Activated naive CD8-positive, alpha-beta T cell treated with anti-CD3 and anti-CD28 coated beads, Interleukin-2, amount 50 U/mL, for 24 hours (primary cell): Measurements from ENCODE around the gene DMAC2.
A peak's percentile ranks its signal among the peaks of the same experiment; 100 is the strongest.
"Not testable (repeated sequence)": the region's sequence is repeated elsewhere in the genome, so short reads cannot be mapped to it uniquely, and the experiment has no call there.

ENCODE experiments used
- ATAC-seq: fragments of 150-1000 bp; cut with Tn5 transposase; one replicate; pipeline ENCODE4 v1.10.0; 2021
- DNase-seq: peaks from one replicate; pipeline ENCODE4 v3.0.0; 2021
- H3K27ac Mint-ChIP-seq: one replicate; pipeline ENCODE4 v1.8.0; 2021; ENCODE audit warnings: mild to moderate bottlenecking, mixed read lengths
- H3K27me3 Mint-ChIP-seq: one replicate; pipeline ENCODE4 v1.8.0; 2021; ENCODE audit warnings: mixed read lengths
- H3K36me3 Mint-ChIP-seq: one replicate; pipeline ENCODE4 v1.8.0; 2021; ENCODE audit warnings: low read depth, mixed read lengths
- H3K4me1 Mint-ChIP-seq: one replicate; pipeline ENCODE4 v1.8.0; 2021; ENCODE audit warnings: mixed read lengths
- H3K4me3 Mint-ChIP-seq: one replicate; pipeline ENCODE4 v1.8.0; 2021; ENCODE audit warnings: mild to moderate bottlenecking, moderate library complexity, mixed read lengths
- H3K9me3 Mint-ChIP-seq: one replicate; pipeline ENCODE4 v1.8.0; 2021; ENCODE audit warnings: mixed read lengths

Gene DMAC2

DNA sequence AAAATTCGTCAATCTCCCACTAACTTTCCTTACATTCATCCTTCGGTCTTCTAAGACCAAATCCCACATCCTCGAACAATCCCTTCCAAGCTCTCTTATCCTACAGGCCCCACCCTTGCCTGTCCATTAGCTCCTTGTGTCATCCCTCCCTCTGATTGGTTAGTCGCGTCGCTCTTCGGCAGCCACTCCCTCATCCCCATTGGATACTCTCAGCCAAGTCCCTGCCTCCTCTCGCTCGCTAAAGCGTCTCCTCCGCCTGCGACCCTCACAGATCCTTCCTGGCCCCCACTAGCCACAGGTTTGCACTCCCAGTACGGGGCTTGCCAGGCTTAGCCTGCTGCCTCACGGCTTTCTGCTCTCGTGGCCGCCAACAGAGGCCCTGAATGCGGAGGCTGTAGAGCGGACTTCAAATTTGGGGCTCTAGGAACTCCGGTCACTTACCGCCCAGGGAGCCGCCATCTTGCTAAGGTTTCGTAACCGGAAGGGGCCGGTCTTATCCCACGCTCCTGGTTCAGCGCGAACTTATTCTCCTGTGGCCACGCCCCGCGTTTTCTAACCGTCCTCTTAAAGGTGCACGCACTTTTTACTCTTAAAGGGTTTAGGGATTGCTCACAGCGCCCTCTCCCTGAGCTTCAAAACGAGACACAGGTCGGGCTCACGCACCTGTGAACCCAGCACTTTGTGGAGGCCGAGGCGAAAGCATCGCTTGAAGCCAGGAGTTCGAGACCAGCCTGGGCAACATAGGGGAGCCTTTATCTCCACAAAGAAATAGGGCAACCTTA, at the start of gene DMAC2:
Gene DMAC2 (minus strand): TSS at position 472 of the 782 bp plus-strand sequence. CDS start 13 bp downstream, at position 459.
- peaks cover 14% of the 10 kb centered on the region for H3K4me1 Mint-ChIP-seq
- H3K27me3 Mint-ChIP-seq: no peaks in the 10 kb centered on the region
- no peak within 1 kb of the TSS for H3K4me3 Mint-ChIP-seq
- H3K27ac Mint-ChIP-seq: peak within 1 kb of the TSS; percentile 58
- peaks cover 8% of the 10 kb centered on the region for H3K36me3 Mint-ChIP-seq
- no peaks in the 10 kb centered on the region for H3K9me3 Mint-ChIP-seq
- DNase-seq (peak; percentile 95), ATAC-seq (peak; percentile 96)

DNA sequence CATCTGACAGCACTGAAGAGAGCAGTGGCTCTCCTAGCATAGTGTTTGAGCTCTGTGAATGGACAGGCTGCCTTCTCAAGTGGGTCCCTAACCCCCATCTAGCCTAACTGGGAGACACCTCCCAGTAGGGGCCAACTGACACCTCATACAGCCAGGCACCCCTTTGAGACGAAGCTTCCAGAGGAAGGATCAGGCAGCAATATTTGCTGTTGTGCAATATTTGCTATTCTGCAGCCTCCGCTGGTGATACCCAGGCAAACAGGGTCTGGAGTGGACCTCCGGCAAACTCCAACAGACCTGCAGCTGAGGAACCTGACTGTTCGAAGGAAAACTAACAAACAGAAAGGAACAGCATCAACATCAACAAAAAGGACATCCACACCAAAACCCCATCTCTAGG, 47.2 kb upstream of the DMAC2 start:
- H3K27me3 Mint-ChIP-seq: peaks cover 42% of the 10 kb centered on the region
- not testable (repeated sequence) for H3K4me3 Mint-ChIP-seq, H3K4me1 Mint-ChIP-seq, ATAC-seq, H3K36me3 Mint-ChIP-seq, H3K9me3 Mint-ChIP-seq, DNase-seq, H3K27ac Mint-ChIP-seq

DNA sequence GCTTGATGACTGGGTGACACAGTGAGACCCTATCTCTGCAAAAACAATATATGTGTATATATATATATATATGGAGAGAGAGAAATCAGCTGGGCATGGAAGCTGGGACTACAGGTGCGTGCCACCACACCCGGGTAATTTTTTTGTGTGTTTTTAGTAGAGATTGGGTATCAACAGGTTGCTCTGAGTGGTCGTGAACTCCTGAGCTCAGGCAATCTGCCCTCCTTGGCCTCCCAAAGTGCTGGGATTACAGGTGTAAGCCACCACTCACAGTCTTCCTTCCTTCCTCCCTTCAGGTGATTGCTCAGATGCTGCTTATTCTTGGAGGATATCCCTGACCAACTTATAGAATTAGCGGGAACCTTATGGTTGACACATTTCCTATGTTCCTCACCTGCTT, 45.1 kb upstream of the DMAC2 start:
- DNase-seq: no peak
- H3K4me1 Mint-ChIP-seq: no peaks in the 10 kb centered on the region
- peaks cover 9% of the 10 kb centered on the region for H3K9me3 Mint-ChIP-seq
- H3K4me3 Mint-ChIP-seq: no peak overlapping the region
- H3K27me3 Mint-ChIP-seq: peaks cover 46% of the 10 kb centered on the region
- no peak overlapping the region for H3K27ac Mint-ChIP-seq
- ATAC-seq: no peak
- peaks cover 3% of the 10 kb centered on the region for H3K36me3 Mint-ChIP-seq

DNA sequence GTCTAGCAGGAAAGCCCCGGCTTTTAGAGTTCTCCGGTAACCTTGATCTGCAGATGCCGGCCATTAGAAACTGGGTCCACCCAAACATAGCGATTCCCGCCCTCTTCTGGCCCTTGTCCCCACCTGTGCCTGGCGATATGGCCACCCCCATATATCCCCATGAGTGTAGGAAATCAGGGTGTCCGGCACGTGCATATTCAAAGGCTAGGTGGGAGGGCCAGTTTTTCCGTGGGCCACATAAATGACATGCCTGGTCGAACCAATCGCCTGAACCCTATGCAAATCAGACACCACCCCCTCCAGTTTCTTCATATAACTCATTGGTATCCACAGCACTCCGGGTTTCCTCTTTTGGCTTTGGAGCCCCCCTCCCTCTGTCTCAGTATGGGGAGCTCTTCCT, 40.6 kb upstream of the DMAC2 start:
- Mint-ChIP-seq H3K4me3 (no peak overlapping the region), H3K9me3 (no peaks in the 10 kb centered on the region), H3K27me3 (peaks cover 25% of the 10 kb centered on the region), H3K4me1 (peaks cover 3% of the 10 kb centered on the region), H3K27ac (no peak overlapping the region), H3K36me3 (no peaks in the 10 kb centered on the region)
- ATAC-seq: no peak
- DNase-seq: no peak

DNA sequence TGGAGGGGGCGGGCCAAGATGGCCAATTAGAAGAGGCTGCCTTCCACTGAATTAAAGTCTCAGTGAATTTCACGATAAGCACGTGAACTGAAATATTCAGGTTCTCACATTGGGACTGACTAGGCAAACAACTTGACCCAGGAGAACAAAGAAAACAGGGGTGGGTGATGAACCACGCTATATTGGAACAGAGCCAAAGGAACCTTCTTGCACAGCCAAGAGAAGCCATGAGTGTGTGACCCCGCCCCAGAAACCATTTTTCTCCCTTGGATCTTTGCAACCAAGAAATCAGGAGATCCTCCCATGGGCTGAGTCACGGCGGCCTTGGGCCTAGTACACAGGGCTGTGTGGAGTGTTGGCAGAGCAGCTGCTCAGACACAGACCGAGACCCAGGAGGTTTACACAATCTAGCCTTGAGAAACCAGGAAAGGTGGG, 40.1 kb upstream of the DMAC2 start:
- no peaks in the 10 kb centered on the region for H3K9me3 Mint-ChIP-seq
- H3K4me1 Mint-ChIP-seq: peaks cover 3% of the 10 kb centered on the region
- no peak for ATAC-seq
- no peak for DNase-seq
- no peaks in the 10 kb centered on the region for H3K36me3 Mint-ChIP-seq
- no peak overlapping the region for H3K27ac Mint-ChIP-seq
- no peak overlapping the region for H3K4me3 Mint-ChIP-seq
- peaks cover 20% of the 10 kb centered on the region for H3K27me3 Mint-ChIP-seq

DNA sequence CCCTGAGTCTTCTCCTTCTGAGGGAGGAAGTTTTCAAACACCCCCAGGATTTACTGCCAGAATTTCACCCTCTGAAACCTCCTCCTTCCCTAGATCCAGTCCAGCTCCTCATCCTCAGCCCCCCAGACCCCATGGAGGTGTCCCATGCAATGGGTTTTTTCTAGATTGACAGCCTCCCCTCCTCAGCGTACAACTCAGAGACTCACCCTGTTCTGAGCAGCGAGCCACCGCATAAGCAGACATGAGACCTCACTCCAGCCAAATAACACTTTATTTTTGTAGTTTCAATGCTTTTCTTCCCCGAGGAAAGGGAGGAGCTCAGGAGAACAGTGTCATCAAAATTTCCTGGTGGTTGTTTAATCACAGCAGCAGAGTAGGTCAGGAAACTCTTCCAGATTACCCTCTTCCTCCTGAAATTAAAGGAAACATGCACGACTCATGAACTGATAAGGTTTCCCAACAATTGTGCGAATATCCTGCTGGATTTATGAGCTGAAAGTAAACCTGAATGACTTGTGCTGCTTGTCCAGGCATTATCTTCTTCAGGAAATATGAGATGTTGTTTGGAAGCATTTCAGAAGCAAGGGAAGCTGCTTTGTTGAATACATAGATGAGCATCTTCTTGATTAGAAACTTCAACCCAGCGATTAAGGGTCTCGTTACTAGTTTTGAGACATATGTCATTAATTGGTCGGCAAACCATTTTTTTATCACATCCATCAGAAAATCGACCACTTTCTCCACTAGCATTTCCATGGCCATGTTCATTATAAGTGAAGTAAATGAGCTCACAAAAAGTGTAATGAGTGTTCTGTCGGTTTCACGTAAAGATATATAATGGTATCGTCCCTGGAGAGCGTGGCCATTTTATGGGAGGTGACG, 39.4 kb upstream of the DMAC2 start:
- H3K9me3 Mint-ChIP-seq: no peaks in the 10 kb centered on the region
- peaks cover 3% of the 10 kb centered on the region for H3K4me1 Mint-ChIP-seq
- ATAC-seq (no peak), DNase-seq (no peak)
- no peaks in the 10 kb centered on the region for H3K36me3 Mint-ChIP-seq
- H3K4me3 Mint-ChIP-seq: no peak overlapping the region
- no peak overlapping the region for H3K27ac Mint-ChIP-seq
- peaks cover 17% of the 10 kb centered on the region for H3K27me3 Mint-ChIP-seq

DNA sequence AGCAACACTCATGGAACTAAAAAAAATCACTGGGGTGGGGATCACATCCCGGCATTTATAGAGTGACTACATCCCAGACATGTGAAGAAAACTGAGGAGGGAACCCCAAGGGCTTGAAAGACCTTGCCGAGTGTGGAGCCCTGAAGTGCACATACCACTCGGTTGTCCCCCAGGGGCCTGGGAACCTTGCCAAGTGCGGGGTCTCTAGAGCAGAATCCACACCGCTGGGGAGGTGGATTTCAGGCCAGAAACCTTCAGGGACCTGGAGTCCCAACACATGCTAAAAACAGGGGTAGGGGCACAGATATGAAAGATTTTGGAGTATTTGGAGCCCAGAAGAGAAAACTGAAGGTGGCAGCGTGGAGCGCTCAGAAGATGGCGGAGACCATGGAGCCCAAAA, 38.5 kb upstream of the DMAC2 start:
- no peak for DNase-seq
- Mint-ChIP-seq H3K4me3 (no peak overlapping the region), H3K36me3 (no peaks in the 10 kb centered on the region), H3K27me3 (peaks cover 24% of the 10 kb centered on the region), H3K9me3 (no peaks in the 10 kb centered on the region), H3K4me1 (peaks cover 3% of the 10 kb centered on the region), H3K27ac (no peak overlapping the region)
- no peak for ATAC-seq

DNA sequence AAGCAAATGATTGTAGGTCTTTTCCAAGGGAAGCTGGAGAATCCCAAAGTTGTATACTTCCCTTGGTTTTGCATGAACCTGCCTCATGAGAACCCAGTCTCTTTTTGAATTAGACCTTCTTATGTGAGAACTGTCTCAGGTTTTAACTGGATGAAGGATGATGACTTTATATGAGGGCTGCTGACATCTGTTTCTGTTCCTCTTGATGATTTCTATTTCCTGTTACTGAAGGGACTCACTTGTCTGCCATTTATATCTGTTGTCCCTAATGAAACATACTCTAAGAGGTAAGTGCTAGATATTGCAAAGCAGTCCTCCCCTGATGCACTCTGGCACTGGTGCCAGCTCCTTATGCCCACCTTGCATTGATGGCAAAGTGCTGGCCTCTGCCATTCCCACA, 36.9 kb upstream of the DMAC2 start:
- Mint-ChIP-seq H3K4me3 (no peak overlapping the region), H3K4me1 (peaks cover 3% of the 10 kb centered on the region), H3K27me3 (peaks cover 24% of the 10 kb centered on the region), H3K36me3 (no peaks in the 10 kb centered on the region), H3K9me3 (no peaks in the 10 kb centered on the region), H3K27ac (no peak overlapping the region)
- DNase-seq: no peak
- no peak for ATAC-seq

DNA sequence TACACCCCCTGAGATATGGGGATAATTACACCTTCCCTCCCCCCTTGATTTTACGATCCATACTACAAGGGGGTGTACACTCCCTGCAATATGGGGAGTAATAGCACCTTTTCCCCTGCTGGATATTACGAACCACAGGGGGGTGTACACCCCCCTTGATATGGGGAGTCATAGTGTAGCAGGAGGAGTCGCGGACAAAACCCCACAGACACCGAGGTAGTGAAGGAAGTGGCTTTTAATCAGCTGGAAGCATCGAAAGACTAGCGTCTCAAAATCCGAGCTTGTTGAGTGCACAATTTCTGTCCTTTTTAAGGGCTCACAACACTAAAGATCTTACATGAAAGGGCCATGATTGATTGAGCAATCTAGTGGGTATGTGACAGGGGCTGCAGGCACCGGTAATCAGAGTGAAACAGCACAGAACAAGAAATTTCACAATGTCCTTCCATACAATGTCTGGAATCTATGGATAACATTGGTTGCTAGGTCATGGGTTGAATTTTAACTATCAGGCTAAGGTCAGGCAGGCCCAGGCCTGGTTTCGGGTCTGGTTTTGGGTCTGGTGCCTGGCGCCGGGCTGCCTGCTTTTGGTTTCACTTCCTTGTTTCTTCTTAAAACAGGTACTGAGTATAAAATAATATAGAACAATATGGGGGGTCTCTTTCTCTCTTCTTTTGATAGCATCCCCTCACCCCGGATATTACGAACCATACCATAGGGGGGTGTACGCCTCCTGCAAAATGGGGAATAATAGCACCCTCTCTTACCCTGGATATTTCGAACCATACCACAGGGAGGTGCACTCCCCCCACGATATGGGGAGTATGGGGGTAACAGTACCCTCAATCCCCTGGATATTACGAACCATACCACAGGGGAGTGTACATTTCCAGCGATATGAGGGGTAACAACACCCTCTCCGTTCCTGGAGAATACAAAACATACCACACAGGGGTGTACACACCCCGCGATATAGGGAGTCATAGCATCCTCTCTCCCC, 23.8 kb upstream of the DMAC2 start:
- DNase-seq: peak; percentile 19
- H3K4me1 Mint-ChIP-seq, H3K9me3 Mint-ChIP-seq, H3K36me3 Mint-ChIP-seq, ATAC-seq, H3K27me3 Mint-ChIP-seq: not testable (repeated sequence)
- Mint-ChIP-seq H3K27ac (peak overlapping the region; percentile 4), H3K4me3 (peak overlapping the region; percentile 9)

DNA sequence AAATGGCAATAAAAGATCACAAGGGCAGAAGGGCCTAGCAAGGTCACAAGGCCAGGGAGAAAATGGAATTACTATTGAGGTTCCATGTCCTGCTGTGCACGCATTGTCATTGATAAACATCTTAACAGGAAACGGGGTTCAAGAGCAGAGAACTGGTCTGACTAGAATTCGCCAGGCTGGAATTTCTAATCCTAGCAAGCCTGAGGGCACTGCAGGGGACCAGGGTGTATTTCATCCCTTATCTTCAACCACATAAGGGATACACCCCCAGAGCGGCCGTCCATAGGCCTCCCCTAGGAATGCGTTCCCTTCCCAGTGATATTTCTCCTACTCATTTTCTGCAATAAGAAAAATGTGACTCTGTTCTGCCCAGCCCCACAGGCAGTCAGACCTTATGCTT, 22.8 kb upstream of the DMAC2 start:
- Mint-ChIP-seq H3K27me3 (peaks cover 2% of the 10 kb centered on the region), H3K4me3 (no peak overlapping the region), H3K36me3 (no peaks in the 10 kb centered on the region), H3K9me3 (no peaks in the 10 kb centered on the region), H3K27ac (no peak overlapping the region), H3K4me1 (peaks cover 10% of the 10 kb centered on the region)
- DNase-seq (no peak), ATAC-seq (no peak)

DNA sequence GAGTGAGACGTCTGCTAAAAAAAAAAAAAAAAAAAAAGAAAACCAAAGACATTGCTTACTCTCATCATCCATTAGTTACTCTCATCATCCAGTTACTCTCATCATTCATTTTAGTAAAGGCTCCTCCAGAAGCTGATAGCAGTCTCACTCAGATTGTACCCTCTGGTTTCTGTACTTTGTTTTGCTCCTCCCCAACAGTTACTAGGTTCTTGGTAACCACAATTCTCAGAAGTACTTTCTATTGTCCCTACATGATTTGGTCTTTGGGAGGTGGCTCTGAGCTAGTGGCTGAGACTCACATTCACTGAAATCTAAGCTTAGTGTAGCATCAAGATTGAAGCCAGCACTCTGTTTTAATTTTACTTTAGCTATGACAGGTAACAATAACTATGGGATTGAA, 17.5 kb upstream of the DMAC2 start:
- DNase-seq (no peak), ATAC-seq (peak; percentile 49)
- no peaks in the 10 kb centered on the region for H3K9me3 Mint-ChIP-seq
- H3K36me3 Mint-ChIP-seq: no peaks in the 10 kb centered on the region
- H3K4me1 Mint-ChIP-seq: peaks cover 12% of the 10 kb centered on the region
- no peak overlapping the region for H3K4me3 Mint-ChIP-seq
- H3K27me3 Mint-ChIP-seq: no peaks in the 10 kb centered on the region
- no peak overlapping the region for H3K27ac Mint-ChIP-seq

DNA sequence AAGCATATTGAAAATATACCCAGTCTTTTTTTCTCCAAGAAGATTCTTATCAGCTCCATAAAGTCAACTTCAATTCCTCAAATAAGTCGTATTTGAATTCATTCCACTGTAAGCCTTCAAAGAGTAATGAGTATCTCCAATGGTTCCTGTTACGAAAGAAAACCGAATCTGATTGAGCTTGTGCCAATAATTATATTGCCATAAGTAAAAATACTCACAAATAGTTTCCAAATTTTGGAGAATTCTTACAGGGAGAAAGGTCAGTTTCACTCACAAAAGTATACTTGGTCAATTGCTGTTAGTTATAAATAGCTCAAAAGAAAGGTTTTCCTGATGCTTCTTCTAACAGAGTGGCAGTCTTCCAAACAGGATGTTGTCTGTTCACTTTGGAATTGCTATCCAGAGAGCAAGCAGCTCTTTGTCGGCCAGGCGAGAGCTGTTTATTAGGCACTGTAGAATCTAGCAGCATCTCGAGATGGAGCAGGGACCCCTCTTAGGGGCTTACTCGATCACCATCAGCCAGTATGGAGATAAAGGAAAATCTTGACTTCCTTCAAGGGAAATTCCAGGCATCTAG, 16.7 kb upstream of the DMAC2 start:
- no peaks in the 10 kb centered on the region for H3K27me3 Mint-ChIP-seq
- no peak for ATAC-seq
- H3K36me3 Mint-ChIP-seq: no peaks in the 10 kb centered on the region
- no peak overlapping the region for H3K27ac Mint-ChIP-seq
- no peak overlapping the region for H3K4me3 Mint-ChIP-seq
- DNase-seq: no peak
- peaks cover 12% of the 10 kb centered on the region for H3K4me1 Mint-ChIP-seq
- no peaks in the 10 kb centered on the region for H3K9me3 Mint-ChIP-seq

DNA sequence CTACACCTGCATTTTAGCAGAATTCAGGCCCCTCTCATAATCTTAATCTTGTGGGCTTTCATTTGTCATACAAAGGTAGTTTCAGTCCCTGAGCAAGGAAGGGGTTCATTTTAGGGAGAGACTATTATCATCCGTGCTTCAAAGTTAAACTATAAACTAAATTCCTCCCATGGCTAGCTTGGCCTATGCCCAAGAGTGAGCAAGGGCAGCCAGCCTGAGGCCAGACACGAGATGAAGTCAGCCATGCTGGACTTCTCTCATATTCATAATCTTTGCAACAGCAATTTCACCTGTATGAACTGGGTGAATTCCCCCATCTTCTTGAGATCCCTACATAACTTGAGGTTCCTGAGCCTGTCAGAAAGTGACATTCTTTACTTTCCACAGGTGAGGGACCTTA, 16.2 kb upstream of the DMAC2 start:
- Mint-ChIP-seq H3K27ac (no peak overlapping the region), H3K36me3 (no peaks in the 10 kb centered on the region), H3K27me3 (no peaks in the 10 kb centered on the region), H3K4me1 (peaks cover 12% of the 10 kb centered on the region), H3K4me3 (no peak overlapping the region), H3K9me3 (no peaks in the 10 kb centered on the region)
- no peak for ATAC-seq
- no peak for DNase-seq
